B cell (primary cell): ENCODE results near the gene ZFAND2A. TPM values are rescaled to one million over a fixed set of nuclear protein-coding genes. Genes with fewer than 3 reads are reported as not detected.

Experiments
- ATAC-seq: fragments of 200-7000 bp; cut with Tn5 transposase; one replicate; pipeline ENCODE4 v1.10.0; 2021; ENCODE audit warnings: low read depth, mild to moderate bottlenecking, moderate number of reproducible peaks, moderate library complexity
- CTCF ChIA-PET: fragments of 350-600 bp; sonication (Branson Sonifier 250); formaldehyde crosslinking; loops from one replicate; lab custom pipeline; 2021; ENCODE audit warnings: antibody characterized with exemption, inconsistent platforms; lab: Charles Lee
- POLR2A ChIA-PET: fragments of 350-600 bp; sonication (Branson Sonifier 250); formaldehyde crosslinking; loops from one replicate; lab custom pipeline; 2021; ENCODE audit warnings: antibody characterized with exemption; lab: Charles Lee
- DNase-seq: peaks from one replicate; pipeline ENCODE4 v3.0.0; 2013
- H2AFZ ChIP-seq: 2 replicates; pipeline ENCODE4 v1.6.1; 2012; ENCODE audit warnings: mild to moderate bottlenecking, low read depth, low read length; ENCODE audit not compliant: insufficient read depth, poor library complexity, severe bottlenecking
- H3K27ac ChIP-seq, 2 donors: 1 replicate in 1 of 2; 2 replicates in 1 of 2; pipeline ENCODE4 v1.5.1; 2012 to 2013; ENCODE audit warnings: low read length in 2 of 2, mild to moderate bottlenecking in 2 of 2, moderate library complexity in 1 of 2
- H3K27me3 ChIP-seq, 4 experiments: fragments of 200-600 bp in 1 of 4; sonication (generic) in 1 of 4; replicated peaks in 1 of 4; 1 replicate in 2 of 4; 2 replicates in 2 of 4; pipeline versions ENCODE4 v1.6.1 to v1.7.0; 2013 to 2016; ENCODE audit warnings: low read length in 3 of 4, mild to moderate bottlenecking in 2 of 4, mixed read lengths in 1 of 4, moderate library complexity in 1 of 4; ENCODE audit not compliant: insufficient read depth in 4 of 4, control insufficient read depth in 3 of 4; ENCODE audit errors: control extremely low read depth in 1 of 4
- H3K36me3 ChIP-seq, 2 experiments: replicated peaks in 1 of 2; 1 replicate in 1 of 2; 2 replicates in 1 of 2; pipeline versions ENCODE4 v1.6.1 to v1.7.1; 2013; ENCODE audit warnings: low read length in 1 of 2; ENCODE audit not compliant: insufficient read depth in 2 of 2, control insufficient read depth in 1 of 2; ENCODE audit errors: control extremely low read depth in 1 of 2, extremely low read depth in 1 of 2
- H3K4me1 ChIP-seq, 2 donors: fragments of 200-600 bp in 1 of 2; sonication (generic) in 1 of 2; 1 replicate in 1 of 2; 2 replicates in 1 of 2; pipeline versions ENCODE4 v1.5.1 to v1.6.1; 2013 to 2017; ENCODE audit warnings: low read length in 2 of 2; ENCODE audit not compliant: control insufficient read depth in 2 of 2, insufficient read depth in 2 of 2
- H3K4me2 ChIP-seq: replicated peaks from 2 replicates; pipeline ENCODE3; 2012; ENCODE audit warnings: mild to moderate bottlenecking, low read depth, low read length; ENCODE audit not compliant: poor library complexity, severe bottlenecking
- H3K4me3 ChIP-seq, 5 experiments: fragments of 200-600 bp in 1 of 5; sonication (generic) in 1 of 5; 1 replicate in 3 of 5; 2 replicates in 2 of 5; pipeline versions ENCODE4 v1.5.1 to v1.7.0; 2011 to 2016; ENCODE audit warnings: low read length in 4 of 5, mild to moderate bottlenecking in 4 of 5, low read depth in 2 of 5, control low read depth in 1 of 5, moderate library complexity in 1 of 5; ENCODE audit not compliant: insufficient read depth in 1 of 5; ENCODE audit errors: control extremely low read depth in 1 of 5, extremely low read depth in 1 of 5
- H3K79me2 ChIP-seq: fragments of 200-600 bp; sonication (generic); one replicate; pipeline ENCODE4 v1.6.0; 2016; ENCODE audit warnings: low read length; ENCODE audit not compliant: control insufficient read depth, insufficient read depth
- H3K9ac ChIP-seq: fragments of 200-600 bp; sonication (generic); 2 replicates; pipeline ENCODE4 v1.6.1; 2017; ENCODE audit warnings: mild to moderate bottlenecking, low read length, moderate library complexity
- H3K9me3 ChIP-seq, 3 donors: one replicate each; pipeline versions ENCODE4 v1.6.1 to v1.7.1; 2013; ENCODE audit warnings: low read length in 2 of 3; ENCODE audit not compliant: control insufficient read depth in 2 of 3, insufficient read depth in 1 of 3; ENCODE audit errors: control extremely low read depth in 1 of 3
- H4K20me1 ChIP-seq: 2 replicates; pipeline ENCODE4 v1.6.0; 2012; ENCODE audit warnings: mild to moderate bottlenecking, low read length; ENCODE audit not compliant: insufficient read depth, control insufficient read depth, poor library complexity, severe bottlenecking
- H3K27ac Mint-ChIP-seq: one replicate; pipeline ENCODE4 v1.8.0; 2021; ENCODE audit warnings: mixed read lengths
- H3K27me3 Mint-ChIP-seq: one replicate; pipeline ENCODE4 v1.8.0; 2021; ENCODE audit warnings: mixed read lengths
- H3K4me1 Mint-ChIP-seq: one replicate; pipeline ENCODE4 v1.8.0; 2021; ENCODE audit warnings: mixed read lengths
- H3K4me3 Mint-ChIP-seq: one replicate; pipeline ENCODE4 v1.8.0; 2021; ENCODE audit warnings: mixed read lengths
- H3K9me3 Mint-ChIP-seq: one replicate; pipeline ENCODE4 v1.8.0; 2022; ENCODE audit warnings: mixed read lengths; ENCODE audit not compliant: insufficient read depth
- CTCF ChIP-seq: fragments of 200-600 bp; IDR thresholded peaks from one replicate; pipeline ENCODE4 v1.8.0; 2022; ENCODE audit warnings: antibody characterized with exemption, mild to moderate bottlenecking
- EZH2 ChIP-seq: IDR thresholded peaks from 2 replicates; pipeline ENCODE4 v1.6.1; 2012; ENCODE audit warnings: borderline replicate concordance, low read depth, mild to moderate bottlenecking, moderate library complexity, low read length; ENCODE audit not compliant: insufficient read depth, poor library complexity, severe bottlenecking
- WGBS: methylation state at CpG from one replicate; pipeline ENCODE4 v1.1.5; 2013; ENCODE audit warnings: missing lambda C conversion rate; ENCODE audit not compliant: insufficient coverage; 5-methylcytosine and 5-hydroxymethylcytosine counted together
- intact Hi-C: fragments of 100-400 bp; cut with micrococcal nuclease; formaldehyde crosslinking; loops from one replicate; pipeline ENCODE4 v1.10.0; 2022
- polyA plus RNA-seq: library from polyadenylated mRNA; depleted of rRNA; stranded (reverse); fragments of >200 nt; gene quantifications from 2 replicates; pipeline ENCODE4 v1.2.3, GENCODE V29; 2012
- total RNA-seq, 2 donors: library from RNA; stranded (reverse); fragments of 120-200 nt in 1 of 2; gene quantifications; 1 replicate in 1 of 2; 2 replicates in 1 of 2; pipeline versions ENCODE4 v1.2.3 to v1.2.4, GENCODE V29; 2013 to 2022

ZFAND2A gene
- total and polyA plus RNA-seq, 2 donors (not counting 1 experiment from before 2014, with no cell fraction given) = 26.7 to 113 TPM

GRCh38 chr7:1123715-1124114, 36.3 kb downstream of the ZFAND2A start:
- ChIA-PET CTCF (interaction anchor here (1.4 kb wide), 1 partner anchor 130 kb away, joined by 4 read pairs; no protein-coding TSS in a partner anchor), POLR2A (interaction anchor here (0.6 to 1.0 kb wide), 2 partner anchors 37 to 418 kb away, joined by 3 to 4 read pairs; no protein-coding TSS in a partner anchor)
- Histone ChIP-seq H4K20me1 (no peaks in the 10 kb centered on the region), H3K9me3 (no peaks in the 10 kb centered on the region), H3K4me1 (peaks cover 7 to 10% of the 10 kb centered on the region in 2 donors), H3K79me2 (peaks cover 25% of the 10 kb centered on the region), H3K9ac (no peak overlapping the region), H3K27ac (no peak overlapping the region), H3K4me3 (no peak overlapping the region), H3K27me3 (no peaks in the 10 kb centered on the region), H2AFZ (no peak overlapping the region), H3K4me2 (no peak overlapping the region), H3K36me3 (peaks cover 0 to 4% of the 10 kb centered on the region in 2 experiments)
- ATAC-seq (no peak), DNase-seq (no peak)
- H3K4me1 Mint-ChIP-seq = peaks cover 5% of the 10 kb centered on the region
- H3K9me3 Mint-ChIP-seq = no peaks in the 10 kb centered on the region
- TF ChIP-seq CTCF (no peak), EZH2 (no peak)
- 91% methylated on average over 16 of the region's 17 CpGs for WGBS
- intact Hi-C loops = no loop called here
- no peaks in the 10 kb centered on the region for H3K27me3 Mint-ChIP-seq
- H3K27ac Mint-ChIP-seq = no peak overlapping the region
- H3K4me3 Mint-ChIP-seq = no peak overlapping the region

- Mint-ChIP-seq H3K4me3 (no peak overlapping the region), H3K4me1 (peaks cover 5% of the 10 kb centered on the region), H3K27me3 (no peaks in the 10 kb centered on the region), H3K9me3 (no peaks in the 10 kb centered on the region), H3K27ac (no peak overlapping the region)
- no peak overlapping the region for H3K27ac ChIP-seq
- ChIA-PET POLR2A (interaction anchor here (0.6 to 1.0 kb wide), 2 partner anchors 37 to 418 kb away, joined by 3 to 4 read pairs; no protein-coding TSS in a partner anchor), CTCF (interaction anchor here (0.6 to 1.4 kb wide), 2 partner anchors 129 to 166 kb away, joined by 4 to 7 read pairs; no protein-coding TSS in a partner anchor)
- peaks cover 7 to 10% of the 10 kb centered on the region in 2 donors for H3K4me1 ChIP-seq
- H3K36me3 ChIP-seq = peaks cover 0 to 4% of the 10 kb centered on the region in 2 experiments
- H3K27me3 ChIP-seq = no peaks in the 10 kb centered on the region
- no peak overlapping the region for H3K4me3 ChIP-seq
- H3K4me2 ChIP-seq = peak overlapping the region; percentile 40
- H2AFZ ChIP-seq = no peak overlapping the region
- H3K9me3 ChIP-seq = no peaks in the 10 kb centered on the region
- no peaks in the 10 kb centered on the region for H4K20me1 ChIP-seq
- H3K9ac ChIP-seq = no peak overlapping the region
- no peak for TF ChIP-seq EZH2
- no peak for TF ChIP-seq CTCF
- no peak for ATAC-seq
- 82% methylated on average over 27 of the region's 31 CpGs for WGBS
- DNase-seq = no peak
- peaks cover 25% of the 10 kb centered on the region for H3K79me2 ChIP-seq
- intact Hi-C loops = no loop called here
These were observed 37.0 kb downstream of the ZFAND2A start for GRCh38 chr7:1122832-1123501.
